CD14-positive monocyte (primary cell): ENCODE results near the gene KLHL6. TPM values are rescaled to one million over a fixed set of nuclear protein-coding genes. Genes with fewer than 3 reads are reported as not detected.

Experiments used
- DNase-seq, 3 donors: peaks; one replicate each; pipeline ENCODE4 v3.0.0-alpha.2; 2011 to 2022
- H2AFZ ChIP-seq: 2 replicates; pipeline ENCODE4 v1.6.0; 2012; ENCODE audit warnings: mild to moderate bottlenecking, low read depth, low read length, inconsistent platforms; ENCODE audit not compliant: insufficient read depth, poor library complexity, severe bottlenecking
- H3K27ac ChIP-seq, 2 donors: 1 replicate in 1 of 2; 2 replicates in 1 of 2; pipeline ENCODE4 v1.5.1; 2012 to 2013; ENCODE audit warnings: low read length in 2 of 2, control low read depth in 1 of 2, inconsistent platforms in 1 of 2, low read depth in 1 of 2, mild to moderate bottlenecking in 1 of 2
- H3K27me3 ChIP-seq, 2 donors: one replicate each; pipeline versions ENCODE4 v1.6.0 to v1.6.1; 2011 to 2013; ENCODE audit warnings: low read length in 2 of 2; ENCODE audit not compliant: control insufficient read depth in 2 of 2, insufficient read depth in 2 of 2
- H3K36me3 ChIP-seq, 2 donors: replicated peaks in 1 of 2; 1 replicate in 1 of 2; 2 replicates in 1 of 2; pipeline versions ENCODE4 v1.5.1 to v1.6.1; 2012 to 2013; ENCODE audit warnings: low read length in 2 of 2, control low read depth in 1 of 2, inconsistent platforms in 1 of 2, mild to moderate bottlenecking in 1 of 2; ENCODE audit not compliant: insufficient read depth in 2 of 2, control insufficient read depth in 1 of 2
- H3K4me1 ChIP-seq, 2 donors: 1 replicate in 1 of 2; 2 replicates in 1 of 2; pipeline versions ENCODE4 v1.5.1 to v1.6.1; 2012 to 2013; ENCODE audit warnings: low read length in 2 of 2, control low read depth in 1 of 2, inconsistent platforms in 1 of 2, mild to moderate bottlenecking in 1 of 2, moderate library complexity in 1 of 2; ENCODE audit not compliant: insufficient read depth in 2 of 2, control insufficient read depth in 1 of 2
- H3K4me2 ChIP-seq: replicated peaks from 2 replicates; pipeline ENCODE3; 2012; ENCODE audit warnings: low read length, moderate library complexity, mild to moderate bottlenecking; ENCODE audit not compliant: poor library complexity, severe bottlenecking; ENCODE audit errors: extremely low read depth
- H3K4me3 ChIP-seq, 3 experiments: fragments of 200-600 bp in 1 of 3; sonication (generic) in 1 of 3; replicated peaks in 1 of 3; 1 replicate in 2 of 3; 2 replicates in 1 of 3; pipeline ENCODE4 v1.5.1; 2011 to 2013; ENCODE audit warnings: low read length in 3 of 3, mild to moderate bottlenecking in 3 of 3, control low read depth in 2 of 3, low read depth in 2 of 3, inconsistent platforms in 1 of 3, moderate library complexity in 1 of 3
- H3K79me2 ChIP-seq: 2 replicates; pipeline ENCODE4 v1.6.0; 2012; ENCODE audit warnings: mild to moderate bottlenecking, control low read depth, inconsistent platforms, low read length, moderate library complexity; ENCODE audit not compliant: insufficient read depth
- H3K9ac ChIP-seq: 2 replicates; pipeline ENCODE4 v1.6.0; 2017; ENCODE audit warnings: low read length, mild to moderate bottlenecking; ENCODE audit not compliant: insufficient read depth, poor library complexity, severe bottlenecking
- H3K9me3 ChIP-seq, 2 donors: replicated peaks in 1 of 2; 1 replicate in 1 of 2; 2 replicates in 1 of 2; pipeline versions ENCODE4 v1.5.1 to v1.6.1; 2012 to 2013; ENCODE audit warnings: low read length in 2 of 2, control low read depth in 1 of 2; ENCODE audit not compliant: control insufficient read depth in 1 of 2, insufficient read depth in 1 of 2
- H4K20me1 ChIP-seq: 2 replicates; pipeline ENCODE4 v1.6.0; 2012; ENCODE audit warnings: mild to moderate bottlenecking, low read length, control low read depth, moderate library complexity; ENCODE audit not compliant: insufficient read depth
- H3K27ac Mint-ChIP-seq, 7 donors: one replicate each; pipeline ENCODE4 v1.8.0; 2020; ENCODE audit warnings: mild to moderate bottlenecking in 7 of 7, mixed read lengths in 7 of 7, moderate library complexity in 6 of 7, inconsistent platforms in 2 of 7
- H3K27me3 Mint-ChIP-seq, 3 donors: one replicate each; pipeline ENCODE4 v1.8.0; 2021 to 2022; ENCODE audit warnings: low read depth in 3 of 3, mild to moderate bottlenecking in 3 of 3, mixed read lengths in 3 of 3, moderate library complexity in 3 of 3, inconsistent platforms in 1 of 3
- H3K36me3 Mint-ChIP-seq, 2 donors: one replicate each; pipeline ENCODE4 v1.8.0; 2020; ENCODE audit warnings: mixed read lengths in 2 of 2, inconsistent platforms in 1 of 2, mild to moderate bottlenecking in 1 of 2
- H3K4me1 Mint-ChIP-seq: one replicate; pipeline ENCODE4 v1.8.0; 2020; ENCODE audit warnings: mild to moderate bottlenecking, mixed read lengths
- H3K4me3 Mint-ChIP-seq, 2 donors: one replicate each; pipeline ENCODE4 v1.8.0; 2020; ENCODE audit warnings: mild to moderate bottlenecking in 2 of 2, mixed read lengths in 2 of 2, moderate library complexity in 1 of 2
- H3K9me3 Mint-ChIP-seq, 7 donors: one replicate each; pipeline ENCODE4 v1.8.0; 2020 to 2022; ENCODE audit warnings: mixed read lengths in 7 of 7, mild to moderate bottlenecking in 6 of 7, moderate library complexity in 6 of 7, inconsistent platforms in 2 of 7
- CTCF ChIP-seq: fragments of 200-600 bp; IDR thresholded peaks from one replicate; pipeline ENCODE4 v1.8.0; 2022; ENCODE audit warnings: antibody characterized with exemption, mild to moderate bottlenecking
- WGBS: methylation state at CpG from one replicate; pipeline ENCODE4 v1.1.5; 2013; ENCODE audit warnings: missing lambda C conversion rate; ENCODE audit not compliant: insufficient coverage; 5-methylcytosine and 5-hydroxymethylcytosine counted together
- intact Hi-C, 2 donors: fragments of 100-400 bp; cut with micrococcal nuclease; formaldehyde crosslinking; loops; one replicate each; pipeline versions ENCODE4 v1.15.0 to v1.15.1; 2023
- polyA plus RNA-seq, 3 donors: library from polyadenylated mRNA; depleted of rRNA in 1 of 3; unstranded in 2 of 3; stranded (reverse) in 1 of 3; fragments of 300-500 nt in 2 of 3; fragments of >200 nt in 1 of 3; fragmentation: Illumina TruSeq in 2 of 3; gene quantifications; 1 replicate in 2 of 3; 2 replicates in 1 of 3; pipeline ENCODE4 v1.2.3, GENCODE V29; 2012 to 2021

Gene KLHL6
- polyA plus RNA-seq, 3 donors, result 5.7 to 15.2 (median 10.6) TPM

DNA sequence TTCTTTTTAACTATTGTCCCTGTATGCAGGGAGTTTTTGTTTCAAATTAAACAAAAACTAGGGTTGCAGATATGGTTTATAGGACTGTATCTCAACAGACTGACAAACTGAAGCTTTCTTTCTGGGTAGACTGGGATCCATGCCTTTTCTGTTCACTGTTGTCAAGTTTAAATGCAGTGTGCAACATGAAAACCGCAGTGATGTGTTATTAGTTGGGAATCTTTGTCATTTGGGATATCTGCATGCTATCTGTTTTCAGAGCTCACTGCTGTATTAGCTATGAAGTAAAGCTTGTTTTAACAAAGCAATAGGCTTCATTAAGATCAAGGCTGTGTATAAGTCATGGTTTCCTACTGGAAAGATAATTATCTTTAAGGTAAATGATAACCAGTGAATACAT, 105.7 kb downstream of the KLHL6 start:
- no peak overlapping the region for H2AFZ ChIP-seq
- 100% methylated on average over 1 of the region's 1 CpG for WGBS
- no peak overlapping the region for H3K4me2 ChIP-seq
- peaks cover 4% of the 10 kb centered on the region for H3K79me2 ChIP-seq
- no peak overlapping the region for H3K27ac ChIP-seq
- no peaks in the 10 kb centered on the region for H3K9me3 ChIP-seq
- no peaks in the 10 kb centered on the region for H4K20me1 ChIP-seq
- H3K9ac ChIP-seq, result no peak overlapping the region
- intact Hi-C loops, result no loop called here
- H3K4me3 ChIP-seq, result no peak overlapping the region
- Mint-ChIP-seq H3K9me3 (no peaks in the 10 kb centered on the region), H3K27me3 (peaks cover 0 to 2% (median 1%) of the 10 kb centered on the region in 3 donors), H3K36me3 (peaks cover 9 to 26% of the 10 kb centered on the region in 2 donors), H3K27ac (no peak overlapping the region), H3K4me1 (peaks cover 17% of the 10 kb centered on the region), H3K4me3 (no peak overlapping the region)
- peaks cover 8 to 28% of the 10 kb centered on the region in 2 donors for H3K36me3 ChIP-seq
- peaks cover 6 to 14% of the 10 kb centered on the region in 2 donors for H3K4me1 ChIP-seq
- no peaks in the 10 kb centered on the region for H3K27me3 ChIP-seq
- DNase-seq, result no peak
- TF ChIP-seq CTCF, result no peak

GRCh38 chr3:183449391-183449790, 106.1 kb downstream of the KLHL6 start:
- no peak overlapping the region for H3K4me3 ChIP-seq
- intact Hi-C loops, result no loop called here
- H3K4me1 Mint-ChIP-seq, result peaks cover 17% of the 10 kb centered on the region

More at GRCh38 chr3:183449391-183449790, 106.1 kb downstream of the KLHL6 start:
- Mint-ChIP-seq H3K27ac (no peak overlapping the region), H3K4me3 (no peak overlapping the region), H3K9me3 (peaks cover 0 to under 1% (median 0%) of the 10 kb centered on the region in 7 donors), H3K36me3 (peaks cover 8 to 25% of the 10 kb centered on the region in 2 donors), H3K27me3 (peaks cover 0 to 2% (median 1%) of the 10 kb centered on the region in 3 donors)
- H2AFZ ChIP-seq, result no peak overlapping the region
- no peaks in the 10 kb centered on the region for H3K27me3 ChIP-seq
- no peak for TF ChIP-seq CTCF
- H4K20me1 ChIP-seq, result no peaks in the 10 kb centered on the region
- no peak overlapping the region for H3K27ac ChIP-seq
- H3K4me1 ChIP-seq, result peaks cover 6 to 14% of the 10 kb centered on the region in 2 donors
- peaks cover 8 to 27% of the 10 kb centered on the region in 2 donors for H3K36me3 ChIP-seq
- no peak overlapping the region for H3K9ac ChIP-seq
- no peak for DNase-seq
- H3K79me2 ChIP-seq, result peaks cover 4% of the 10 kb centered on the region
- peaks cover 0 to 3% of the 10 kb centered on the region in 2 donors for H3K9me3 ChIP-seq
- no CpG with 5 or more reads among the region's 4 CpGs for WGBS
- no peak overlapping the region for H3K4me2 ChIP-seq
